ENCODE measurements around the gene TIAM1. TPM values are rescaled to one million over a fixed set of nuclear protein-coding genes. Genes with fewer than 3 reads are reported as not detected.

TIAM1 gene
- total RNA-seq, 1 experiment from 2014 or later, result 28.7 TPM

DNA sequence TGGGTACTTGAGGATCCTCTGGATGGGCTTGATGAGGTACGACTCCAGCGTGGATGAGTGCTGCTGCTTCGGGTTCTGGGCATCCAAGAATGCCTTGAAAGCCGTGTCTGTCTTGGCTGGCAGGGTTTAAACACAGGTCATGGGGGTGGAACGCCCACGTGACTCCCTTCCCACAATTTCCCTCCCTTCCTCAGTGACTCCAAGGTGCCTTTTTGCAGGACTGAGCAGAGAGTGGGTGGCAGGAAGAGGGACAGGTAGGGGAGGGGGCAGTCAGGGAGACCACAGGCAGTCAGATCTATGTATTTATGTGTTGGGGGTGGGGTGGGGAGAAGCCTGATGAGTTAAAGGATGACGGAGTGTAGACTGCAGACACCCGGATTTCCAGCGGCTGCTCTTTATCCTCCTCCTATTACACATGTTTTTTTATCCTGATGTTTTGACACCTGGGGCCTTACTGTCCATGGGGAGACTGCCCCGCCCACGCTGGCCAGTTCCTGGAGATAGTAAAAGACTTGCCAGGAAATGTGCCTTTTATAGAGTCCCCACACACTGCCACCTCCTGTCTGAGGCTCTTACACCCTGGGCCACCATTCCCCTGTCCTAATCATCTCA is 202.6 kb downstream of the TIAM1 start:
- Mint-ChIP-seq H3K4me3 (no peak overlapping the region), H3K36me3 (peaks cover 12% of the 10 kb centered on the region; the same call in 1 of the 2 replicates), H3K27me3 (ENCODE audit: low read depth) (no peaks in the 10 kb centered on the region), H3K27ac (peak overlapping the region; percentile 48; the same call in 1 of the 2 replicates), H3K9me3 (no peaks in the 10 kb centered on the region), H3K4me1 (peaks cover 42% of the 10 kb centered on the region)
- no peak for DNase-seq (ENCODE audit: low spot score)
- ChIA-PET POLR2A (no interaction called here), CTCF (no interaction called here)
- no peak for ATAC-seq
- no peak for TF ChIP-seq EMX1 (CRISPR knock-in tag; IDR thresholded peaks at IDR 0.05)
- TF ChIP-seq ZNF232 (CRISPR knock-in tag; IDR thresholded peaks at IDR 0.05), result no peak
- TF ChIP-seq TEAD1 (CRISPR knock-in tag; IDR thresholded peaks at IDR 0.05), result no peak
- no peak for TF ChIP-seq ZNF219 (CRISPR knock-in tag; IDR thresholded peaks at IDR 0.05; ENCODE audit: borderline replicate concordance)
- TF ChIP-seq ZNF532 (CRISPR knock-in tag; IDR thresholded peaks at IDR 0.05; ENCODE audit: borderline replicate concordance), result no peak
- TF ChIP-seq, protein P1, sequence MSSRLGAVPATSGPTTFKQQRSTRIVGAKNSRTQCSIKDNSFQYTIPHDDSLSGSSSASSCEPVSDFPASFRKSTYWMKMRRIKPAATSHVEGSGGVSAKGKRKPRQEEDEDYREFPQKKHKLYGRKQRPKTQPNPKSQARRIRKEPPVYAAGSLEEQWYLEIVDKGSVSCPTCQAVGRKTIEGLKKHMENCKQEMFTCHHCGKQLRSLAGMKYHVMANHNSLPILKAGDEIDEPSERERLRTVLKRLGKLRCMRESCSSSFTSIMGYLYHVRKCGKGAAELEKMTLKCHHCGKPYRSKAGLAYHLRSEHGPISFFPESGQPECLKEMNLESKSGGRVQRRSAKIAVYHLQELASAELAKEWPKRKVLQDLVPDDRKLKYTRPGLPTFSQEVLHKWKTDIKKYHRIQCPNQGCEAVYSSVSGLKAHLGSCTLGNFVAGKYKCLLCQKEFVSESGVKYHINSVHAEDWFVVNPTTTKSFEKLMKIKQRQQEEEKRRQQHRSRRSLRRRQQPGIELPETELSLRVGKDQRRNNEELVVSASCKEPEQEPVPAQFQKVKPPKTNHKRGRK (CRISPR knock-in tag; IDR thresholded peaks at IDR 0.05; ENCODE audit: borderline replicate concordance), result no peak
- TF ChIP-seq ZNF281 (CRISPR knock-in tag; IDR thresholded peaks at IDR 0.05), result no peak
- TF ChIP-seq, protein P2, sequence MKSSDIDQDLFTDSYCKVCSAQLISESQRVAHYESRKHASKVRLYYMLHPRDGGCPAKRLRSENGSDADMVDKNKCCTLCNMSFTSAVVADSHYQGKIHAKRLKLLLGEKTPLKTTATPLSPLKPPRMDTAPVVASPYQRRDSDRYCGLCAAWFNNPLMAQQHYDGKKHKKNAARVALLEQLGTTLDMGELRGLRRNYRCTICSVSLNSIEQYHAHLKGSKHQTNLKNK (CRISPR knock-in tag; IDR thresholded peaks at IDR 0.05), result no peak
- no peak for TF ChIP-seq AR (CRISPR knock-in tag; IDR thresholded peaks at IDR 0.05)
- TF ChIP-seq NR3C1 (CRISPR knock-in tag; conservative IDR thresholded peaks at IDR 0.05; ENCODE audit: low read depth), result no peak
- TF ChIP-seq, protein P3, sequence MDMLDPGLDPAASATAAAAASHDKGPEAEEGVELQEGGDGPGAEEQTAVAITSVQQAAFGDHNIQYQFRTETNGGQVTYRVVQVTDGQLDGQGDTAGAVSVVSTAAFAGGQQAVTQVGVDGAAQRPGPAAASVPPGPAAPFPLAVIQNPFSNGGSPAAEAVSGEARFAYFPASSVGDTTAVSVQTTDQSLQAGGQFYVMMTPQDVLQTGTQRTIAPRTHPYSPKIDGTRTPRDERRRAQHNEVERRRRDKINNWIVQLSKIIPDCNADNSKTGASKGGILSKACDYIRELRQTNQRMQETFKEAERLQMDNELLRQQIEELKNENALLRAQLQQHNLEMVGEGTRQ (CRISPR knock-in tag; IDR thresholded peaks at IDR 0.05), result no peak
- TF ChIP-seq RELA (CRISPR knock-in tag; IDR thresholded peaks at IDR 0.05; ENCODE audit: borderline replicate concordance), result no peak
- TF ChIP-seq NFYB (CRISPR knock-in tag; conservative IDR thresholded peaks at IDR 0.05; ENCODE audit: low read depth), result no peak
- TF ChIP-seq NR2C2 (CRISPR knock-in tag; IDR thresholded peaks at IDR 0.05), result no peak
- no peak for TF ChIP-seq STAT6 (CRISPR knock-in tag; conservative IDR thresholded peaks at IDR 0.05; ENCODE audit: low read depth)
- TF ChIP-seq, protein P4, sequence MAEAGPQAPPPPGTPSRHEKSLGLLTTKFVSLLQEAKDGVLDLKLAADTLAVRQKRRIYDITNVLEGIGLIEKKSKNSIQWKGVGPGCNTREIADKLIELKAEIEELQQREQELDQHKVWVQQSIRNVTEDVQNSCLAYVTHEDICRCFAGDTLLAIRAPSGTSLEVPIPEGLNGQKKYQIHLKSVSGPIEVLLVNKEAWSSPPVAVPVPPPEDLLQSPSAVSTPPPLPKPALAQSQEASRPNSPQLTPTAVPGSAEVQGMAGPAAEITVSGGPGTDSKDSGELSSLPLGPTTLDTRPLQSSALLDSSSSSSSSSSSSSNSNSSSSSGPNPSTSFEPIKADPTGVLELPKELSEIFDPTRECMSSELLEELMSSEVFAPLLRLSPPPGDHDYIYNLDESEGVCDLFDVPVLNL (CRISPR knock-in tag; IDR thresholded peaks at IDR 0.05; ENCODE audit: borderline replicate concordance, low read depth), result no peak
- TF ChIP-seq RORB (CRISPR knock-in tag; IDR thresholded peaks at IDR 0.05), result no peak
- TF ChIP-seq MYBL2 (CRISPR knock-in tag; IDR thresholded peaks at IDR 0.05), result no peak

All from WTC11 (cell line).